B cell (primary cell): Measurements from ENCODE around the gene ABCA2.

Experiments used
- CTCF ChIP-seq: fragments of 200-600 bp; IDR thresholded peaks from one replicate; pipeline ENCODE4 v1.8.0; 2022; ENCODE audit warnings: antibody characterized with exemption, mild to moderate bottlenecking
- EZH2 ChIP-seq: IDR thresholded peaks from 2 replicates; pipeline ENCODE4 v1.6.1; 2012; ENCODE audit warnings: borderline replicate concordance, low read depth, mild to moderate bottlenecking, moderate library complexity, low read length; ENCODE audit not compliant: insufficient read depth, poor library complexity, severe bottlenecking

GRCh38 chr9:137030006-137030405 lies 2.0 kb upstream of the ABCA2 start:
- TF ChIP-seq CTCF (no peak), EZH2 (no peak)
